Measurements from ENCODE around the gene PCCA. TPM values are rescaled to one million over a fixed set of nuclear protein-coding genes. Genes with fewer than 3 reads are reported as not detected.
"Not testable (repeated sequence)": the region's sequence is repeated elsewhere in the genome, so short reads cannot be mapped to it uniquely, and the experiment has no call there.

PCCA gene
- total RNA-seq, 1 donor from 2014 or later: 33.4 TPM

GRCh38 chr13:100090861-100091260, 2.0 kb downstream of the PCCA start:
- intact Hi-C loops (cut with DNase I): no loop called here
- H3K4me3 ChIP-seq: no peak overlapping the region

GRCh38 chr13:100091391-100091790, 2.5 kb downstream of the PCCA start:
- Histone ChIP-seq H3K27me3 (no peaks in the 10 kb centered on the region), H3K9me3 (no peaks in the 10 kb centered on the region), H3K36me3 (no peaks in the 10 kb centered on the region), H3K27ac (no peak overlapping the region), H3K4me1 (peaks cover 36% of the 10 kb centered on the region), H3K4me3 (no peak overlapping the region)
- DNase-seq (ENCODE audit: extremely low spot score in 2 of 2): no peak
- TF ChIP-seq POLR2A (IDR thresholded peaks at IDR 0.05): no peak
- no peak for TF ChIP-seq CTCF (IDR thresholded peaks at IDR 0.05)
- intact Hi-C loops (cut with DNase I): no loop called here

More at GRCh38 chr13:100090861-100091260, 2.0 kb downstream of the PCCA start:
- no peak for DNase-seq (ENCODE audit: extremely low spot score in 2 of 2)
- no peak for TF ChIP-seq POLR2A (IDR thresholded peaks at IDR 0.05)
- no peak for TF ChIP-seq POLR2AphosphoS5 (IDR thresholded peaks at IDR 0.05; ENCODE audit: insufficient read depth in 1 of 2, low read depth in 1 of 2)
- TF ChIP-seq CTCF (IDR thresholded peaks at IDR 0.05): no peak
- Histone ChIP-seq H3K9me3 (no peaks in the 10 kb centered on the region), H3K36me3 (no peaks in the 10 kb centered on the region), H3K4me1 (peaks cover 36% of the 10 kb centered on the region), H3K27ac (no peak overlapping the region), H3K27me3 (no peaks in the 10 kb centered on the region)

GRCh38 chr13:100092273-100092672, 3.4 kb downstream of the PCCA start:
- H3K27ac ChIP-seq; H3K27me3 ChIP-seq; H3K9me3 ChIP-seq; H3K4me3 ChIP-seq; H3K36me3 ChIP-seq; DNase-seq (ENCODE audit: extremely low spot score in 2 of 2); intact Hi-C loops (cut with DNase I): not testable (repeated sequence)
- peaks cover 36% of the 10 kb centered on the region for H3K4me1 ChIP-seq

- Histone ChIP-seq H3K9me3 (no peaks in the 10 kb centered on the region), H3K27ac (no peak overlapping the region), H3K36me3 (no peaks in the 10 kb centered on the region), H3K4me1 (peaks cover 37% of the 10 kb centered on the region), H3K4me3 (no peak overlapping the region), H3K27me3 (no peaks in the 10 kb centered on the region)
- DNase-seq (ENCODE audit: extremely low spot score in 2 of 2): no peak
- no peak for TF ChIP-seq POLR2AphosphoS5 (IDR thresholded peaks at IDR 0.05; ENCODE audit: insufficient read depth in 1 of 2, low read depth in 1 of 2)
- no peak for TF ChIP-seq POLR2A (IDR thresholded peaks at IDR 0.05)
- TF ChIP-seq CTCF (IDR thresholded peaks at IDR 0.05): no peak
- intact Hi-C loops (cut with DNase I): no loop called here
Observed at GRCh38 chr13:100095498-100095897, 6.6 kb downstream of the PCCA start.

- Histone ChIP-seq H3K36me3 (no peaks in the 10 kb centered on the region), H3K4me3 (no peak overlapping the region), H3K27ac (no peak overlapping the region), H3K27me3 (no peaks in the 10 kb centered on the region), H3K9me3 (no peaks in the 10 kb centered on the region), H3K4me1 (peaks cover 38% of the 10 kb centered on the region)
- TF ChIP-seq POLR2AphosphoS5 (IDR thresholded peaks at IDR 0.05; ENCODE audit: insufficient read depth in 1 of 2, low read depth in 1 of 2) (no peak), POLR2A (IDR thresholded peaks at IDR 0.05) (no peak), CTCF (IDR thresholded peaks at IDR 0.05) (no peak)
- intact Hi-C loops (cut with DNase I): no loop called here
- DNase-seq (ENCODE audit: extremely low spot score in 2 of 2): no peak
Observed at GRCh38 chr13:100096526-100096925, 7.6 kb downstream of the PCCA start.

GRCh38 chr13:100097821-100098220, 8.9 kb downstream of the PCCA start:
- no peaks in the 10 kb centered on the region for H3K36me3 ChIP-seq
- H3K27ac ChIP-seq: no peak overlapping the region
- H3K4me3 ChIP-seq: no peak overlapping the region
- H3K4me1 ChIP-seq: peaks cover 43% of the 10 kb centered on the region
- H3K27me3 ChIP-seq: no peaks in the 10 kb centered on the region
- H3K9me3 ChIP-seq: no peaks in the 10 kb centered on the region
- TF ChIP-seq CTCF (IDR thresholded peaks at IDR 0.05) (no peak), POLR2AphosphoS5 (IDR thresholded peaks at IDR 0.05; ENCODE audit: insufficient read depth in 1 of 2, low read depth in 1 of 2) (no peak), POLR2A (IDR thresholded peaks at IDR 0.05) (no peak)
- DNase-seq (ENCODE audit: extremely low spot score in 2 of 2): no peak
- intact Hi-C loops (cut with DNase I): no loop called here

All from vagina (tissue), 2 donors.